Activated CD8-positive, alpha-beta T cell treated with anti-CD3 and anti-CD28 coated beads, Interleukin-2, amount 10 ng/mL, durations not matched to agents 7 days and 5 days (primary cell): ENCODE measurements around the gene SRRM5. TPM values are rescaled to one million over a fixed set of nuclear protein-coding genes. Genes with fewer than 3 reads are reported as not detected.

Experiments used
- ATAC-seq: fragments of 150-1000 bp; cut with Tn5 transposase; one replicate; pipeline ENCODE4 v1.10.0; 2021; ENCODE audit warnings: moderate library complexity
- CTCF ChIA-PET: fragments of 350-600 bp; sonication (Branson Sonifier 250); formaldehyde crosslinking; loops from one replicate; lab custom pipeline; 2021; ENCODE audit warnings: antibody characterized with exemption; lab: Charles Lee
- POLR2A ChIA-PET: fragments of 350-600 bp; sonication (Branson Sonifier 250); formaldehyde crosslinking; loops from one replicate; lab custom pipeline; 2021; ENCODE audit warnings: antibody characterized with exemption; lab: Charles Lee
- DNase-seq: peaks from one replicate; pipeline ENCODE4 v3.0.0-alpha.2; 2020
- H3K27ac Mint-ChIP-seq: one replicate; pipeline ENCODE4 v1.8.0; 2021; ENCODE audit warnings: mild to moderate bottlenecking, mixed read lengths
- H3K27me3 Mint-ChIP-seq: one replicate; pipeline ENCODE4 v1.8.0; 2021; ENCODE audit warnings: low read depth, mixed read lengths
- H3K36me3 Mint-ChIP-seq: one replicate; pipeline ENCODE4 v1.8.0; 2021; ENCODE audit warnings: low read depth, mixed read lengths
- H3K4me1 Mint-ChIP-seq: one replicate; pipeline ENCODE4 v1.8.0; 2021; ENCODE audit warnings: low read depth, mixed read lengths
- H3K4me3 Mint-ChIP-seq: one replicate; pipeline ENCODE4 v1.8.0; 2021; ENCODE audit warnings: mild to moderate bottlenecking, mixed read lengths
- H3K9me3 Mint-ChIP-seq: one replicate; pipeline ENCODE4 v1.8.0; 2022; ENCODE audit warnings: mixed read lengths; ENCODE audit not compliant: insufficient read depth
- total RNA-seq, 2 experiments: library from RNA; stranded (reverse); gene quantifications; one replicate each; pipeline ENCODE4 v1.2.3, GENCODE V29; 2021

SRRM5 gene
- total RNA-seq, 2 experiments from 2014 or later: 0.71 to 0.73 TPM

DNA sequence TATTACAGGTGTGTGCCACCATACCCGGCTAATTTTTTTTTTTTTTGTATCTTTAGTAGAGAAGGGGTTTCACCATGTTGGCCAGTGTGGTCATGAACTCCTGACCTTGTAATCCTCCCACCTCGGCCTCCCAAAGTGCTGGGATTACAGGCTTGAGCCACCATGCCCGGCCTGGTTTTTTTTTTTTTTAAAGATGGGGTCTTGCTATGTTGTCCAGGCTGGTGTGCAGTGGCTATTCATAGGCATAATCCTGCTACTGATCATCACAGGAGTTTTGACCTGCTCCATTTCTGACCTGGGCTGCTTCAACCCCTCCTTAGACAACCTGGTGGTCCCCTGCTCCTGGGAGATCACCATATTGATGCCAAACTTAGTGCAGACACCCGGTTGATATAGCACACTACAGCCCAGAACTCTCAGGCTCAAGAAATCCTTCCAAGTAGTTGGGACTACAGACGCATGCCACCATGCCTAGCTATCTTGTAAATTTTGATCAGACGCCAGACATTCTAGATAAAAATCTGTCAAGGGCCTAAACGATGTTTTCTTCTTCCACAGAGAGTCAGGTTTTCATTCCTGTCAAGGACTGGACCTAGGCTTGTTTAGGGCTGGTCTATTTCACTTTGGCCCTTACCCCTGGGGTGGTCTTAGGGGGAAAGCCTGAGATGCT, 48.5 kb downstream of the SRRM5 start:
- H3K27me3 Mint-ChIP-seq: no peaks in the 10 kb centered on the region
- ChIA-PET CTCF (no interaction called here), POLR2A (interaction anchor here (0.6 kb wide), 1 partner anchor 42 kb away, joined by 3 read pairs; no protein-coding TSS in a partner anchor)
- DNase-seq (no peak), ATAC-seq (no peak)
- H3K4me3 Mint-ChIP-seq: no peak overlapping the region
- H3K27ac Mint-ChIP-seq: no peak overlapping the region
- H3K4me1 Mint-ChIP-seq: peaks cover 23% of the 10 kb centered on the region
- peaks cover 43% of the 10 kb centered on the region for H3K36me3 Mint-ChIP-seq
- H3K9me3 Mint-ChIP-seq: no peaks in the 10 kb centered on the region

DNA sequence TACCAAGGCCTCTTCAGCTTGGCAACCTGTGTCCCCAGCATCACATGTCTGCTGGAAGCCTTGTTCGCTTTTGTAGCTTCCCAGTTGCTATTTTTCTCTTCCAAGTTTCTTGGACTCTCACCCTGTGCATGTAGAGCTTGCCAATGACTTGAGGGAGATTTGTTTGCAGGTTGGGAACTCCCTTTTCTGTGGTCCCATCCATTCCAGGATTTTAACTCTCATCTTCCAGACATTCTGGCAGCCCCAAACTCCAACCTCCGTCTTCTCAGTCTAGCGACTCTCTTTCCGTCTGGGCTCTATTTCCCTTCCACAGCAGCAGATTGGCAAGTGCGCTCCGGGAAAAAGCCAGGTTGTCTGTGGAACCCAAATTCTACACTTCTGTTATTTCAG, 49.1 kb downstream of the SRRM5 start:
- H3K27me3 Mint-ChIP-seq: no peaks in the 10 kb centered on the region
- no peak overlapping the region for H3K4me3 Mint-ChIP-seq
- CTCF ChIA-PET: no interaction called here
- no peak overlapping the region for H3K27ac Mint-ChIP-seq
- H3K36me3 Mint-ChIP-seq: peaks cover 39% of the 10 kb centered on the region
- POLR2A ChIA-PET: interaction anchor here (0.6 kb wide), 2 partner anchors 41 to 119 kb away, joined by 3 read pairs; no protein-coding TSS in a partner anchor
- DNase-seq (no peak), ATAC-seq (no peak)
- H3K9me3 Mint-ChIP-seq: no peaks in the 10 kb centered on the region
- H3K4me1 Mint-ChIP-seq: peaks cover 23% of the 10 kb centered on the region

GRCh38 chr19:43662487-43662886, 50.6 kb downstream of the SRRM5 start:
- CTCF ChIA-PET: interaction anchor here (0.9 to 1.2 kb wide), 3 partner anchors 9 to 83 kb away, joined by 3 read pairs; no protein-coding TSS in a partner anchor
- Mint-ChIP-seq H3K4me3 (no peak overlapping the region), H3K36me3 (peaks cover 43% of the 10 kb centered on the region), H3K27me3 (no peaks in the 10 kb centered on the region), H3K27ac (no peak overlapping the region), H3K4me1 (peaks cover 28% of the 10 kb centered on the region), H3K9me3 (no peaks in the 10 kb centered on the region)
- DNase-seq (no peak), ATAC-seq (no peak)
- POLR2A ChIA-PET: no interaction called here

DNA sequence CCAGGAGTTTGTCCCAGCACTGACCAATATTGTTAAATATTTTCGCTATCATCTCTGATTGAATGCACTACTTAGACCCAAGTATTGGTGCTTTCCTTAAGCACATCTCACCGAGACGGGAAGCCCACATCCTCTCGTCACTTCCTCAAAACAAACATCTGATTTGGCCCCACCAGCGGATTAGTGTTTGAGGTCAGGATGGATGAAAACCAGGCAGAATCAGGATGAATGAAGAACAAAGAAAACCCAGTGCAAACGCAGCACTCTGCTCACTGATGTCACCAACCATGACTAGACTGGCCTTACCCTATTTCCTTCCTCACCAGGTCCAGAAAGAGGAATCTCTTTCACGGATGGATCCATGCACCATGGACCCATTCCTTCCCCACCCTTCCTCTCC, 52.1 kb downstream of the SRRM5 start:
- CTCF ChIA-PET: no interaction called here
- no peaks in the 10 kb centered on the region for H3K27me3 Mint-ChIP-seq
- POLR2A ChIA-PET: no interaction called here
- peaks cover 45% of the 10 kb centered on the region for H3K36me3 Mint-ChIP-seq
- ATAC-seq (no peak), DNase-seq (peak; percentile 62)
- peak overlapping the region; percentile 44 for H3K4me3 Mint-ChIP-seq
- peak overlapping the region; percentile 76 for H3K27ac Mint-ChIP-seq
- no peaks in the 10 kb centered on the region for H3K9me3 Mint-ChIP-seq
- peaks cover 39% of the 10 kb centered on the region for H3K4me1 Mint-ChIP-seq

Other genes with a start within 250 kb of the SRRM5 start
- gene TEX101, start 197.2 kb upstream of the SRRM5 start, total RNA-seq: not detected
- gene LYPD3, start 146.5 kb upstream of the SRRM5 start, total RNA-seq: 1 to 10 TPM in 1 of 2 experiments, under 1 TPM in 1; 0.68 to 1.1 TPM
- gene PHLDB3, start 107.3 kb upstream of the SRRM5 start, total RNA-seq: 10 to 100 TPM; 14.9 to 15.5 TPM
- gene ETHE1, start 84.9 kb upstream of the SRRM5 start, total RNA-seq: 10 to 100 TPM; 67.9 to 69.1 TPM
- 1 to 10 TPM; 3.4 to 3.7 TPM for gene ZNF575, start 78.9 kb upstream of the SRRM5 start, total RNA-seq
- 10 to 100 TPM; 46.5 to 48.4 TPM for gene XRCC1, start 36.6 kb upstream of the SRRM5 start, total RNA-seq
- gene PINLYP, start 36.3 kb upstream of the SRRM5 start, total RNA-seq: 1 to 10 TPM; 7.4 to 8.9 TPM
- 10 to 100 TPM; 11.2 to 14.0 TPM for gene IRGQ, start 16.0 kb upstream of the SRRM5 start, total RNA-seq
- 10 to 100 TPM; 14.1 to 17.3 TPM for gene ZNF576, start 15.5 kb upstream of the SRRM5 start, total RNA-seq
- gene ZNF428, start 7.5 kb downstream of the SRRM5 start, total RNA-seq: 10 to 100 TPM; 29.9 to 31.5 TPM
- gene CADM4, start 27.8 kb downstream of the SRRM5 start, total RNA-seq: under 1 TPM; 0.10 to 0.40 TPM
- 10 to 100 TPM; 10.1 to 11.6 TPM for gene PLAUR, start 58.1 kb downstream of the SRRM5 start, total RNA-seq
- gene IRGC, start 104.0 kb downstream of the SRRM5 start, total RNA-seq: not detected
- gene SMG9, start 142.9 kb downstream of the SRRM5 start, total RNA-seq: 10 to 100 TPM; 60.0 to 65.1 TPM
- gene KCNN4, start 168.9 kb downstream of the SRRM5 start, total RNA-seq: 10 to 100 TPM; 28.8 to 31.9 TPM
- gene LYPD5, start 190.4 kb downstream of the SRRM5 start, total RNA-seq: 1 to 10 TPM in 1 of 2 experiments, under 1 TPM in 1; 0.70 to 1.1 TPM
- 1 to 10 TPM; 4.9 to 6.9 TPM for gene ZNF283, start 215.2 kb downstream of the SRRM5 start, total RNA-seq